Stimulated activated CD8-positive, alpha-beta memory T cell treated with anti-CD3 and anti-CD28 coated beads, Interleukin-4, amount 100 ng/mL, for 4 hours (primary cell): ENCODE results near the gene MSRB3.

Experiments
- DNase-seq, 2 donors: peaks; one replicate each; pipeline ENCODE4 v3.0.0-alpha.2; 2020; ENCODE audit warnings: low read depth in 2 of 2, low spot score in 1 of 2

Gene MSRB3

GRCh38 chr12:65325183-65325582 lies 46.7 kb downstream of the MSRB3 start:
- DNase-seq = no peak

- no peak for DNase-seq
These were observed 48.1 kb downstream of the MSRB3 start for GRCh38 chr12:65326616-65327015.

GRCh38 chr12:65327207-65328076 lies 49.0 kb downstream of the MSRB3 start:
- DNase-seq = no peak

- no peak for DNase-seq
These were observed 51.2 kb downstream of the MSRB3 start for GRCh38 chr12:65329721-65330120.

- no peak for DNase-seq
These were observed 51.8 kb downstream of the MSRB3 start for GRCh38 chr12:65330331-65330730.

GRCh38 chr12:65331456-65331855 lies 53.0 kb downstream of the MSRB3 start:
- DNase-seq = no peak

GRCh38 chr12:65333649-65334048 lies 55.2 kb downstream of the MSRB3 start:
- no peak for DNase-seq

GRCh38 chr12:65334521-65334920 lies 56.0 kb downstream of the MSRB3 start:
- DNase-seq = no peak

GRCh38 chr12:65335021-65335714 lies 56.7 kb downstream of the MSRB3 start:
- DNase-seq = no peak

- DNase-seq = no peak
These were observed 57.5 kb downstream of the MSRB3 start for GRCh38 chr12:65335981-65336380.

GRCh38 chr12:65339161-65339560 lies 60.7 kb downstream of the MSRB3 start:
- no peak for DNase-seq

GRCh38 chr12:65343230-65343629 lies 64.7 kb downstream of the MSRB3 start:
- DNase-seq = no peak

GRCh38 chr12:65343801-65344200 lies 65.3 kb downstream of the MSRB3 start:
- DNase-seq = no peak

GRCh38 chr12:65355461-65355860 lies 77.0 kb downstream of the MSRB3 start:
- no peak for DNase-seq

GRCh38 chr12:65362234-65363031 lies 84.0 kb downstream of the MSRB3 start:
- DNase-seq = no peak

- no peak for DNase-seq
These were observed 85.6 kb downstream of the MSRB3 start for GRCh38 chr12:65364046-65364445.

GRCh38 chr12:65367396-65367795 lies 88.9 kb downstream of the MSRB3 start:
- no peak for DNase-seq

GRCh38 chr12:65368055-65368454 lies 89.6 kb downstream of the MSRB3 start:
- DNase-seq = no peak

- DNase-seq = no peak
These were observed 94.1 kb downstream of the MSRB3 start for GRCh38 chr12:65372574-65372973.

- no peak for DNase-seq
These were observed 105.8 kb downstream of the MSRB3 start for GRCh38 chr12:65384240-65384639.

GRCh38 chr12:65387396-65387795 lies 108.9 kb downstream of the MSRB3 start:
- no peak for DNase-seq

- DNase-seq = no peak
These were observed 111.0 kb downstream of the MSRB3 start for GRCh38 chr12:65389436-65389835.
